Measurements from ENCODE around the gene CUTC.

Gene CUTC

DNA sequence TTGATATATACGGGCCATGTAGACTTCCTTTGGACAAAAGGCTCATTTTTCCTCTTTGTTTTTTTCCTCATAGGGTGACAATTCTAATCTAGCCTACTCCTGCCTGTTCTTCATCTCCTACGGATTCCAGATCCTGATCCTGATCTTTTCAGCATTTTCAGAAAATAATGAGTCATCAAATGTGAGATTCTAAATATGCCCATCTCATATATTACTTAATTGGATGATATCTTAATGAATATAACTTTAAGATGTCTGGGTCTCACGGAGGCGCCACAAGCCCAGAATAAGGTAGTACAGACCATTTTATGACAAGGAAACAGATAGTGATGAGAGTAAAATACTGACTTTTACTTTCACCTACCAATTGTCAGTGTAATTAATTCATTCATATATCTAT, 61.8 kb downstream of the CUTC start:
- WGBS, 2 donors (ENCODE audit: extremely low coverage in 2 of 2, insufficient read length in 2 of 2, insufficient replicate concordance in 1 of 2): no CpG with 5 or more reads among the region's 4 CpGs
- no peak overlapping the region for H3K4me2 ChIP-seq (ENCODE audit: insufficient read depth, low read length, poor library complexity, severe bottlenecking)
- H3K36me3 ChIP-seq (replicated peaks in 1 of 2; ENCODE audit: control insufficient read depth in 2 of 2, insufficient read depth in 2 of 2, low read length in 2 of 2): no peaks in the 10 kb centered on the region

DNA sequence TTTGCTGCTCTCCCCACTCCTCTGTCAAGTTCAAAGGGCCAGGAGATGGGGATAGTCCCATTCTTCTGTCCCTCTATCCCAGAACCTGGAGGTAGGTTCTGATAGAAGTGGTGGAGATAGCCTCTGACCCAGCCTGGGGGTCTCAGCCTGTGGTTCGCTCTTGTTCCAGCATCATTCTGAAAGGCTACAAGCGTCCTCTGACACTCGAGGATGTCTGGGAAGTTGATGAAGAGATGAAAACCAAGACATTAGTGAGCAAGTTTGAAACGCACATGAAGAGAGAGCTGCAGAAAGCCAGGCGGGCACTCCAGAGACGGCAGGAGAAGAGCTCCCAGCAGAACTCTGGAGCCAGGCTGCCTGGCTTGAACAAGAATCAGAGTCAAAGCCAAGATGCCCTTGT, 64.9 kb downstream of the CUTC start:
- no peak overlapping the region for H3K23ac ChIP-seq (ENCODE audit: low read depth, low read length, poor library complexity)
- H2BK120ac ChIP-seq (ENCODE audit: low read depth, low read length): no peak overlapping the region
- no peak overlapping the region for H3K4ac ChIP-seq (ENCODE audit: low read length)
- no peak overlapping the region for H3K4me3 ChIP-seq (ENCODE audit: low read length in 2 of 2)
- H2AFZ ChIP-seq (ENCODE audit: low read length): no peak overlapping the region
- no peaks in the 10 kb centered on the region for H3K9me3 ChIP-seq (replicated peaks in 1 of 2; ENCODE audit: control insufficient read depth in 2 of 2, insufficient read depth in 1 of 2, low read depth in 1 of 2, low read length in 2 of 2)
- no peaks in the 10 kb centered on the region for H3K27me3 ChIP-seq (ENCODE audit: control insufficient read depth in 3 of 3, insufficient read depth in 3 of 3, low read depth in 1 of 3, low read length in 3 of 3)
- H3K18ac ChIP-seq (ENCODE audit: low read length): no peak overlapping the region
- H2AK5ac ChIP-seq (ENCODE audit: low read depth, low read length): no peak overlapping the region
- H3K9ac ChIP-seq (ENCODE audit: low read depth, low read length, poor library complexity): no peak overlapping the region
- H3K79me1 ChIP-seq (ENCODE audit: low read depth, low read length): no peaks in the 10 kb centered on the region
- H3K4me2 ChIP-seq (ENCODE audit: insufficient read depth, low read length, poor library complexity, severe bottlenecking): no peak overlapping the region
- DNase-seq (ENCODE audit: low spot score): no peak
- H3K14ac ChIP-seq (ENCODE audit: low read length): peak overlapping the region; percentile 9
- no peak overlapping the region for H4K91ac ChIP-seq (ENCODE audit: low read depth, low read length, poor library complexity)
- H3K4me1 ChIP-seq (ENCODE audit: control insufficient read depth in 2 of 2, insufficient read depth in 1 of 2, low read depth in 1 of 2, low read length in 2 of 2): peaks cover 0 to 1% of the 10 kb centered on the region in 2 donors
- no peak overlapping the region for H4K8ac ChIP-seq (ENCODE audit: low read depth, low read length)
- no CpG with 5 or more reads among the region's 6 CpGs for WGBS, 2 donors (ENCODE audit: extremely low coverage in 2 of 2, insufficient read length in 2 of 2, insufficient replicate concordance in 1 of 2)
- no peak overlapping the region for H2BK12ac ChIP-seq (ENCODE audit: low read length)
- no peak overlapping the region for H3K27ac ChIP-seq (replicated peaks; ENCODE audit: low read length)
- H2BK15ac ChIP-seq (ENCODE audit: low read length): no peak overlapping the region
- no peaks in the 10 kb centered on the region for H3K36me3 ChIP-seq (replicated peaks in 1 of 2; ENCODE audit: control insufficient read depth in 2 of 2, insufficient read depth in 2 of 2, low read length in 2 of 2)
- no peak overlapping the region for H2BK5ac ChIP-seq (ENCODE audit: low read length)

More for the DNA sequence above, 61.8 kb downstream of the CUTC start:
- H2BK15ac ChIP-seq (ENCODE audit: low read length): no peak overlapping the region
- no peak overlapping the region for H2BK12ac ChIP-seq (ENCODE audit: low read length)
- no peak overlapping the region for H2BK120ac ChIP-seq (ENCODE audit: low read depth, low read length)
- no peak for DNase-seq (ENCODE audit: low spot score)
- no peak overlapping the region for H2AFZ ChIP-seq (ENCODE audit: low read length)
- H3K9me3 ChIP-seq (replicated peaks in 1 of 2; ENCODE audit: control insufficient read depth in 2 of 2, insufficient read depth in 1 of 2, low read depth in 1 of 2, low read length in 2 of 2): no peaks in the 10 kb centered on the region
- H4K91ac ChIP-seq (ENCODE audit: low read depth, low read length, poor library complexity): no peak overlapping the region
- no peak overlapping the region for H2AK5ac ChIP-seq (ENCODE audit: low read depth, low read length)
- H3K9ac ChIP-seq (ENCODE audit: low read depth, low read length, poor library complexity): no peak overlapping the region
- no peaks in the 10 kb centered on the region for H3K79me1 ChIP-seq (ENCODE audit: low read depth, low read length)
- H3K27ac ChIP-seq (replicated peaks; ENCODE audit: low read length): no peak overlapping the region
- no peak overlapping the region for H3K23ac ChIP-seq (ENCODE audit: low read depth, low read length, poor library complexity)
- H3K14ac ChIP-seq (ENCODE audit: low read length): no peak overlapping the region
- no peak overlapping the region for H3K4me3 ChIP-seq (ENCODE audit: low read length in 2 of 2)
- H3K4ac ChIP-seq (ENCODE audit: low read length): no peak overlapping the region
- no peak overlapping the region for H3K18ac ChIP-seq (ENCODE audit: low read length)
- no peak overlapping the region for H4K8ac ChIP-seq (ENCODE audit: low read depth, low read length)
- no peaks in the 10 kb centered on the region for H3K27me3 ChIP-seq (ENCODE audit: control insufficient read depth in 3 of 3, insufficient read depth in 3 of 3, low read depth in 1 of 3, low read length in 3 of 3)
- peaks cover 0 to 1% of the 10 kb centered on the region in 2 donors for H3K4me1 ChIP-seq (ENCODE audit: control insufficient read depth in 2 of 2, insufficient read depth in 1 of 2, low read depth in 1 of 2, low read length in 2 of 2)
- H2BK5ac ChIP-seq (ENCODE audit: low read length): no peak overlapping the region

DNA sequence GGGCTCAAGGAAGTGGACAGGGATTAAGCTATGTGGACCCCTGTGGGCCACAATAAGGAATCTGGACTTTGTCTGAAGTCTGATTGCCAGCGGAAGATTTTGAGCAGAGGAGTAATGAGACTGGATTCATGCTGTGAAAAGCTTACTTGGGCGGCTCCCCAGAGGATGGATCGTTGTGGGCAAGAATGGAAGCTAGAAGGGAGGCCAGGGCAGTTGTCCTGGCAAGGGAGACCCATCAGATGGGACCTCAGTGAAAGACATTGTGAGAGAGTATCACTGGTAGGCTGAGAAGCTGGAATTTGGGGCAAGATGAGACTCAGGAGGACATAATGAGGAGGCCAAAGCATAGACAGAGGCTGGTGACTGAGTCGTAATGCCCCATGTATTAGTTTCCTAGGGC, 66.0 kb downstream of the CUTC start:
- Histone ChIP-seq H2BK15ac (ENCODE audit: low read length) (no peak overlapping the region), H3K27me3 (ENCODE audit: control insufficient read depth in 3 of 3, insufficient read depth in 3 of 3, low read depth in 1 of 3, low read length in 3 of 3) (no peaks in the 10 kb centered on the region), H3K18ac (ENCODE audit: low read length) (no peak overlapping the region), H3K14ac (ENCODE audit: low read length) (no peak overlapping the region), H3K4me2 (ENCODE audit: insufficient read depth, low read length, poor library complexity, severe bottlenecking) (no peak overlapping the region), H3K4ac (ENCODE audit: low read length) (no peak overlapping the region), H4K91ac (ENCODE audit: low read depth, low read length, poor library complexity) (no peak overlapping the region), H3K4me3 (ENCODE audit: low read length in 2 of 2) (no peak overlapping the region), H3K36me3 (replicated peaks in 1 of 2; ENCODE audit: control insufficient read depth in 2 of 2, insufficient read depth in 2 of 2, low read length in 2 of 2) (no peaks in the 10 kb centered on the region), H4K8ac (ENCODE audit: low read depth, low read length) (no peak overlapping the region), H2BK120ac (ENCODE audit: low read depth, low read length) (no peak overlapping the region), H2AK5ac (ENCODE audit: low read depth, low read length) (no peak overlapping the region), H2AFZ (ENCODE audit: low read length) (no peak overlapping the region), H2BK5ac (ENCODE audit: low read length) (no peak overlapping the region), H3K4me1 (ENCODE audit: control insufficient read depth in 2 of 2, insufficient read depth in 1 of 2, low read depth in 1 of 2, low read length in 2 of 2) (peaks cover 0 to 1% of the 10 kb centered on the region in 2 donors), H3K9ac (ENCODE audit: low read depth, low read length, poor library complexity) (no peak overlapping the region), H3K23ac (ENCODE audit: low read depth, low read length, poor library complexity) (no peak overlapping the region), H3K9me3 (replicated peaks in 1 of 2; ENCODE audit: control insufficient read depth in 2 of 2, insufficient read depth in 1 of 2, low read depth in 1 of 2, low read length in 2 of 2) (no peaks in the 10 kb centered on the region), H2BK12ac (ENCODE audit: low read length) (no peak overlapping the region), H3K27ac (replicated peaks; ENCODE audit: low read length) (no peak overlapping the region), H3K79me1 (ENCODE audit: low read depth, low read length) (no peaks in the 10 kb centered on the region)
- no CpG with 5 or more reads among the region's 4 CpGs for WGBS, 2 donors (ENCODE audit: extremely low coverage in 2 of 2, insufficient read length in 2 of 2, insufficient replicate concordance in 1 of 2)
- DNase-seq (ENCODE audit: low spot score): no peak

DNA sequence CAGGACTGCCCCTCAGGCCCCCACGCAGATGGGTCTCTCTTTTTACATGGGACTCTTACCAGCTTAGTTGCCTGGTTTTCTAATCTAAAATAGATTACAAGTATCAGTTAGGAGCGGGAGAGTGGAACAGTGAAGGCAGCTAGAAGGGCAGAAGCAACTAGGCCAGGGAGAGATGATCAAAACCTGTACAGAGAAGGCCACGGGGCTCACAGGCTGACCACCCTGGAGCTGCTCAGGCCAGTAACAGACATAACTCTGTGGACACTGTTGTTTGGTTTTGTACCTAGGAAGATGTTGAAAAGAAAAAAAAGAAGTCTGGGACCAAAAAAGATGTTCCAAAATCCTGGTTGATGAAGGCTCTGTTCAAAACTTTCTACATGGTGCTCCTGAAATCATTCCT, 66.9 kb downstream of the CUTC start:
- Histone ChIP-seq H3K9ac (ENCODE audit: low read depth, low read length, poor library complexity) (no peak overlapping the region), H2BK5ac (ENCODE audit: low read length) (no peak overlapping the region), H2BK15ac (ENCODE audit: low read length) (no peak overlapping the region), H2AFZ (ENCODE audit: low read length) (no peak overlapping the region), H4K8ac (ENCODE audit: low read depth, low read length) (no peak overlapping the region), H2AK5ac (ENCODE audit: low read depth, low read length) (no peak overlapping the region), H3K36me3 (replicated peaks in 1 of 2; ENCODE audit: control insufficient read depth in 2 of 2, insufficient read depth in 2 of 2, low read length in 2 of 2) (no peaks in the 10 kb centered on the region), H3K4me2 (ENCODE audit: insufficient read depth, low read length, poor library complexity, severe bottlenecking) (no peak overlapping the region), H4K91ac (ENCODE audit: low read depth, low read length, poor library complexity) (no peak overlapping the region), H3K4me1 (ENCODE audit: control insufficient read depth in 2 of 2, insufficient read depth in 1 of 2, low read depth in 1 of 2, low read length in 2 of 2) (peaks cover 0 to 1% of the 10 kb centered on the region in 2 donors), H3K4ac (ENCODE audit: low read length) (no peak overlapping the region), H2BK12ac (ENCODE audit: low read length) (no peak overlapping the region), H3K14ac (ENCODE audit: low read length) (no peak overlapping the region), H3K27ac (replicated peaks; ENCODE audit: low read length) (no peak overlapping the region), H2BK120ac (ENCODE audit: low read depth, low read length) (no peak overlapping the region), H3K18ac (ENCODE audit: low read length) (no peak overlapping the region), H3K9me3 (replicated peaks in 1 of 2; ENCODE audit: control insufficient read depth in 2 of 2, insufficient read depth in 1 of 2, low read depth in 1 of 2, low read length in 2 of 2) (no peaks in the 10 kb centered on the region), H3K23ac (ENCODE audit: low read depth, low read length, poor library complexity) (no peak overlapping the region), H3K79me1 (ENCODE audit: low read depth, low read length) (no peaks in the 10 kb centered on the region), H3K27me3 (ENCODE audit: control insufficient read depth in 3 of 3, insufficient read depth in 3 of 3, low read depth in 1 of 3, low read length in 3 of 3) (no peaks in the 10 kb centered on the region), H3K4me3 (ENCODE audit: low read length in 2 of 2) (no peak overlapping the region)
- DNase-seq (ENCODE audit: low spot score): no peak
- WGBS, 2 donors (ENCODE audit: extremely low coverage in 2 of 2, insufficient read length in 2 of 2, insufficient replicate concordance in 1 of 2): no CpG with 5 or more reads among the region's 3 CpGs
